Right lobe of liver (tissue), 4 donors: ENCODE results near the gene SCYGR3.

Experiments
- CTCF ChIP-seq, 4 donors: fragments of 200-600 bp in 3 of 4; fragments of 450-650 bp in 1 of 4; IDR thresholded peaks; one replicate each; pipeline versions ENCODE4 v1.5.1 to v1.8.0; 2016 to 2022; ENCODE audit warnings: antibody characterized with exemption in 4 of 4, mild to moderate bottlenecking in 2 of 4
- POLR2A ChIP-seq: fragments of 450-650 bp; IDR thresholded peaks from one replicate; pipeline ENCODE4 v1.6.1; 2017; ENCODE audit warnings: antibody characterized with exemption, mild to moderate bottlenecking
- donor health status: DM: no; HTN: no; CAD: no.
- donor health status: DM: no; HTN: no; CAD: no.
- donor health status: DM: no; HTN: yes; CAD: no.

- no peak for TF ChIP-seq CTCF (IDR thresholded peaks at IDR 0.05)
- TF ChIP-seq POLR2A = no peak
Measured at GRCh38 chr2:227565080-227565479, 49.6 kb downstream of the SCYGR3 start.
